Activated CD4-positive, alpha-beta T cell treated with anti-CD3 and anti-CD28 coated beads, Interleukin-2, Interleukin-4, amounts not matched to agents 100 ng/mL and 50 ng/mL, durations not matched to agents 16 hours and 8 hours (primary cell): ENCODE results near the gene NR2F1-AS1.
"Not testable (repeated sequence)": the region's sequence is repeated elsewhere in the genome, so short reads cannot be mapped to it uniquely, and the experiment has no call there.

Experiments used
- DNase-seq: peaks from one replicate; pipeline ENCODE4 v3.0.0-alpha.2; 2020; ENCODE audit warnings: low spot score

Gene NR2F1-AS1

GRCh38 chr5:93427316-93427715, 153.7 kb downstream of the NR2F1-AS1 start:
- no peak for DNase-seq

GRCh38 chr5:93425096-93425495, 155.9 kb downstream of the NR2F1-AS1 start:
- no peak for DNase-seq

- DNase-seq = no peak
These were observed 157.7 kb downstream of the NR2F1-AS1 start for GRCh38 chr5:93423300-93423699.

DNA sequence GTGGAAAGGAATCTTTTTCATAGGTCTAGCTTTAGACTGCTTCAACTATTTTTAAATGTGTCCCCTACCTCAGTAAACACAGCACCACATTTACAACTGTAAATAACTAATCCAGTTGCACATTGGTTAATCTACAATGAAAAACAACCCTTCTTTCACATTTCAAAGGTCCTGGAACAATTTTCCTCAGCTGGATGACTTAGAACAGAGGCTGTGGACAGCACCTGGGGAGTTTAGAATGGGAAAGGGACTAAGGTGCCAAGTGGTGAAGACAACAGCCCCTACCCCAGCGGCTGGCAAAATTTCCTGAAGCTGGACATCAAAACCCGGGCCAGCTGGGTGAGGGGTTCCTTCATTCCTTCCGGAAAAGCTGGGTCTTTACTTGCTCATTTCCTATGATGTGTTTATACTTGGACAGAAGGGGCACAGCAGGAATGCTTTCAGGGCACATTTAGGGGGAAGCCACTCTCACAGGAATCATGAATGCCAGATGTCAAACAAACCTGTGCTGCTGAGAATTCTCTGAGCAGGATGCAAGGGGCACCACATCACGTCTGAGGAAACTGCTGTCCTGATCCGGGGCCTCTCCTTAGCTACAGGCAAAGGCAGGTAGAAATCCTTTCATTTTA, 158.3 kb downstream of the NR2F1-AS1 start:
- DNase-seq = no peak

- DNase-seq = no peak
These were observed 159.0 kb downstream of the NR2F1-AS1 start for GRCh38 chr5:93421987-93422401.

GRCh38 chr5:93421468-93421867, 159.6 kb downstream of the NR2F1-AS1 start:
- no peak for DNase-seq

GRCh38 chr5:93417490-93417889, 163.5 kb downstream of the NR2F1-AS1 start:
- no peak for DNase-seq

DNA sequence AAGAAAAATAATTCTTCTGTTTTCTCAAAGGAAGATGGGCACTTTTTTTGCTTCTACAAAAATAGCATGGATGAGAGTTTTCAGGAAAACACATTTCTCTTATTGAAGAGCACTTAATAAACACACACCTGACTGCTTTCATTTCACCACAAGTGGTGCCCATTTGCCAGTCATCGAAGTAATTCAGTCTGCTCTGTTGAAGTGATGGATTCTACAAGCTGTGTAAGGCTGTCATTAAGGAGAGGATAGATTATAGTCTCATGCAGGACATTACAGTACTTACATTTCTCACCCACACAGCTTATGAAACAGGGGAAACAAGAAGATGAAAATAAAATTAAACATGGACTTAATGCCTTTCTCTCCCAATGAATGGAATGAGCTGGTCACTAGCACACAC, 165.2 kb downstream of the NR2F1-AS1 start:
- DNase-seq = no peak

DNA sequence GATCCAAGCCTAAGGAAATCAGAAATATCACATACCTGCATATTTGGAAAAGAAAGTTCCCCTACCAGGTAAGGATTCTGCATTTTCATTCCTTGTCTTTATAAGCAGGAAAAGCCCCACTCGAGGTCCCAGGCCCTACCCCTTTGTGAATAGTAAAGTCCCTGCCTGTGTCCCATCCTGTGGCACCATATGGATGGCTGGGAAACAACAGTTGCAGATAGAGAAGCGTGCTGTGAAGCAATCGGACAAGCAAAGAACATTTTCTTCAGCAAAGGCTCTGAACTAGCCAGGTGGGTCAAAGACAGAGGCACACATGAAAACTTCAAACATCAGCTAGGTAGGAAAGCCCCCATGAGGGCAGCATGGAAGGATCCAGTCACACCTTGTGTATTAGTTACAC, 169.3 kb downstream of the NR2F1-AS1 start:
- no peak for DNase-seq

DNA sequence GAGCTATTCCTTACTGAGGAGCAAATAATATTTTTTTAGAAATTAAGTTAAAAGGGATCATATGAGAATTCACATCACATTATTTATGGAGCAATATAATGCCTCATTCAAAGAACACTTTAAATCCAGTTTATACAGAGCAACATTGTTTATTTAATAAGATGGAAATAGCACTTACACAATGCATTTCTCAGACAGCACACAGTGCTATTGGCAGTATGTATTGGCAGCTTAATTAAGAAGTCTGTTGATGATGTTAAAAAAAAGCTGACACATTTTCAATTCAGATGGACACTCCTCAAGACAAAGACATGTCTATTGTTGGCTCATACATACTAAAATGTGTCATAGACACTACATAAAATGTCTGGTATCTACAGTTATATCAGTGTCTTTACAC, 171.3 kb downstream of the NR2F1-AS1 start:
- DNase-seq = no peak

DNA sequence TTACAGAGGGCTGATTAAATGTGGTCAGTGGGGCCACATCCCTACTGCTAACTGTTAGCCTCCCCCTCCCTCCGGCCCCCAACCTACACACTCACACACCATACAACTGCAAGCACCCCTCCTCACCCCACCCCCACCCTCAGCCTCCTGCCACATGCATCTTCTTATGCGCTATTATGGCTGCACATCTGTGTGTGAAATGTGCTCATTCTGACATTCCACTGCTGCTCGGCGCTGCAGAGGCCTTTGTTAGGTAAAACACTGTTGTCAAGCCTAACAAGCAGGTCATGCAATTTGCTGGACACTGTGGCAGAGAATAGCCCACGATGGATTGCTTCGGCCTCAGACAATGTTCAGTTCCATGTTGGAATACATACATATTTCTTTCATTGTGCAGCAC, 173.6 kb downstream of the NR2F1-AS1 start:
- DNase-seq = no peak

DNA sequence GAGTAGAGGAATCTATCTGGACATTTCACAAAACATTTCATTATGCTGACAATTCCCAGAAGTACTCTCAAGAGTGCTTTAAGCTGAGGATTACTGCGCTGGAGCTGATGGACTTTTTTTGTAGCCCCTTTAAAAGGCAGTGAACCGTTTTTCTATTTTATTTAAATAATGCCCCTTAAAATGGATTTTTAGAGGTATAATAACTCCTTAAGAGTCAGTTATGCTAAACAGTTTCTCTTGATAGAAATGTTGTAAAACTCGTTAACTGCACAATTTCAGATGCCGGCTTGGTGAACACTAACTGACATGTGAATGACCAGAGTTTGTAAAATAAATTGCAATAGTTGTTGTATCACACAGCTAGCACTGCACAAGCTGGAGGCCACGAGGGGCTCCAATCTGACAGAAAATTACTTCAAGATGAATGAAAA, 174.0 kb downstream of the NR2F1-AS1 start:
- DNase-seq = no peak

- no peak for DNase-seq
These were observed 176.8 kb downstream of the NR2F1-AS1 start for GRCh38 chr5:93404246-93404645.

GRCh38 chr5:93403141-93403928, 177.7 kb downstream of the NR2F1-AS1 start:
- no peak for DNase-seq

GRCh38 chr5:93402451-93402850, 178.6 kb downstream of the NR2F1-AS1 start:
- DNase-seq = no peak

DNA sequence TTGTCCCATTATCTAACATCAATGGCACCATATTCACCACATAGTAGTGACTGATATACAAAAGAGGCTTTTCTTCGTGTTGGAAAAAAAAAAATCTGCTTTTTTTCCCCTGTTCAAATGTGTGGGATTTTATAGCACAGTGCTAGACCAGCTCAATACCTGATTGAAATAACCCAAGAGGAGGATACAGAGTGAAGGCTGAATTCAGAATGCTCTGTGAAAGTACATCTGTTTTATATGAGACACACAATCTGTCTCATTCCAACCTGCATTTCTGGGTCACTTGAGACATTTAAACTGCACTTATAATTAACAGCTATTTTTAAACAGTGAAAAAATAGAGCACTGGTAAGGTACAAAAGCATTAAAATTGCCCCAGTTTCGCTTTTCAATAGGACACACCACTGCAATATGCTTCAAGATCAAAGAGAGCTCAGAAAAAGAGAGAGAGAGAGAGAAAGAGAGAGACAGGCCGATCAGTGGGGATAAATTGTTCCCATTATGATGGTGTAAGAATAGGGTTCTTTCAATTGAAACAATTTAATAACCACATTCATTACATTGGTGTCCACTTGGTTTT, 179.3 kb downstream of the NR2F1-AS1 start:
- no peak for DNase-seq

- no peak for DNase-seq
These were observed 181.3 kb downstream of the NR2F1-AS1 start for GRCh38 chr5:93399675-93400074.

- DNase-seq = no peak
These were observed 185.0 kb downstream of the NR2F1-AS1 start for GRCh38 chr5:93395971-93396379.

- no peak for DNase-seq
These were observed 186.0 kb downstream of the NR2F1-AS1 start for GRCh38 chr5:93395010-93395409.

DNA sequence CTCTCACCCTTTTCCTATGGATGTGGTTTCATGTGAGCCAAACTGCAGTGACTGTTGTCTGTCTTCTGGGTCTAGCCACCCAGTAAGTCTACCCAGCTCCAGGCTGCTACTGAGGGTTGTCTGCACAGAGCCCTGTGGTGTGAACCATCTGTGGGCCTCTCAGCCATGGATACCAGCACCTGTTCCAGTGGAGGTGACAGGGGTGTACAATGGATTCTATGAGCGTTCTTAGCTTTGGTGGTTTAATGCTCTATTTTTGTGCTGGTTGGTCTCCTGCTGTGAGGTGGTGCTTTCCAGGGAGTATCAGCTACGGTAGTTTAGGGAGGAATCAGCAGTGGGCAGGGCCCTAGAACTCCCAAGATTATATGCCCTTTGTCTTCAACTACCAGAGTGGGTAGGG, 186.7 kb downstream of the NR2F1-AS1 start:
- DNase-seq = no peak

- DNase-seq = not testable (repeated sequence)
These were observed 189.8 kb downstream of the NR2F1-AS1 start for GRCh38 chr5:93391169-93391568.

- no peak for DNase-seq
These were observed 195.4 kb downstream of the NR2F1-AS1 start for GRCh38 chr5:93385655-93386054.

DNA sequence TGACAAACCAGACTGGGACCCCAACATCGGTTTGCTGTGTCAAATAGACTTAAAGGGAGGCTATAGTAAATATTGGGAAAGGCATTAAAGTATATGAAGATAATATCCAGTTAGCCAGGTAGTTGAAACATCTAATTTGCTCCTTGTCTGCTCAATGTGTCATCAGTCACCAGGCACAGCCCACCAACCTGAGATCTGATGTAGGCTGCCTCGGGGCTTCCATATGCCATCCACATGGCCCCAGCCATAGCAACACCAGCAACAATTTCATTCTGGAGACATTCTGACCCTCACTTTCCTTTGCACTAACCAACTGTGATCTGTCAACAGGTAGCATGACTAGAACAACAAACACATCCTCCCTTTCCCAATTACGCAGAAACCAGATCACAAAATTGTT, 196.0 kb downstream of the NR2F1-AS1 start:
- no peak for DNase-seq
